LNCaP clone FGC (cell line): ENCODE data around the gene PPM1H.
"Not testable (repeated sequence)": the region's sequence is repeated elsewhere in the genome, so short reads cannot be mapped to it uniquely, and the experiment has no call there.

Experiments
- DNase-seq: peaks from one replicate; pipeline ENCODE4 v3.0.0-alpha.2; 2011; ENCODE audit warnings: low read depth
- H3K4me3 ChIP-seq: 2 replicates; pipeline ENCODE4 v1.5.1; 2011; ENCODE audit warnings: mild to moderate bottlenecking, low read depth, low read length, control low read depth
- TF ChIP-seq, protein P1 (sequence below): IDR thresholded peaks from 2 replicates; pipeline ENCODE4 v1.5.1; 2012; ENCODE audit warnings: mild to moderate bottlenecking; ENCODE audit not compliant: control insufficient read depth, insufficient read depth; ENCODE audit errors: extremely low read depth

PPM1H gene

DNA sequence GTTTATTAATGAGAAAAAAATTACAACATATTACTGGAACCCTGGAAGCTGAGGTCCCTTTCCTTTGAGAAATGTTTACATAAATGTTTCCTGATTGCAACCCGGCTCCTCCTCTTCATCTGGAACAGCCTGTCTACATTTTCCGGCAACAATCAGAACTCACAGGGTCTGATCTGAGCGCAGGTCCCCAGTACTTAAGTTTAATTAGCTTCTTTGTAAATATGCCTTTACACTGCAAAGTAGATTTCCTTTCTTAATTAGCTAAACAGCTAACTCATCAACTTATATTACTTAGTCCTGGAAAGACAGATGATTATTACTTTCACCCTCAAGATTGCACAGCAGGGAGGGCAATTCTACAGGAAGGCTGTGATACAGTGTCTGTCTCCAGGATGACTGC is 255.3 kb downstream of the PPM1H start:
- H3K4me3 ChIP-seq, result no peak overlapping the region
- TF ChIP-seq, protein P1, sequence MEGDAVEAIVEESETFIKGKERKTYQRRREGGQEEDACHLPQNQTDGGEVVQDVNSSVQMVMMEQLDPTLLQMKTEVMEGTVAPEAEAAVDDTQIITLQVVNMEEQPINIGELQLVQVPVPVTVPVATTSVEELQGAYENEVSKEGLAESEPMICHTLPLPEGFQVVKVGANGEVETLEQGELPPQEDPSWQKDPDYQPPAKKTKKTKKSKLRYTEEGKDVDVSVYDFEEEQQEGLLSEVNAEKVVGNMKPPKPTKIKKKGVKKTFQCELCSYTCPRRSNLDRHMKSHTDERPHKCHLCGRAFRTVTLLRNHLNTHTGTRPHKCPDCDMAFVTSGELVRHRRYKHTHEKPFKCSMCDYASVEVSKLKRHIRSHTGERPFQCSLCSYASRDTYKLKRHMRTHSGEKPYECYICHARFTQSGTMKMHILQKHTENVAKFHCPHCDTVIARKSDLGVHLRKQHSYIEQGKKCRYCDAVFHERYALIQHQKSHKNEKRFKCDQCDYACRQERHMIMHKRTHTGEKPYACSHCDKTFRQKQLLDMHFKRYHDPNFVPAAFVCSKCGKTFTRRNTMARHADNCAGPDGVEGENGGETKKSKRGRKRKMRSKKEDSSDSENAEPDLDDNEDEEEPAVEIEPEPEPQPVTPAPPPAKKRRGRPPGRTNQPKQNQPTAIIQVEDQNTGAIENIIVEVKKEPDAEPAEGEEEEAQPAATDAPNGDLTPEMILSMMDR, result no peak
- no peak for DNase-seq

GRCh38 chr12:62677355-62677754 is 257.6 kb downstream of the PPM1H start:
- no peak overlapping the region for H3K4me3 ChIP-seq
- TF ChIP-seq, protein P1, result no peak
- no peak for DNase-seq

- H3K4me3 ChIP-seq, result no peak overlapping the region
- DNase-seq, result no peak
- TF ChIP-seq, protein P1, result no peak
Observed at GRCh38 chr12:62676521-62677307, 258.2 kb downstream of the PPM1H start.

DNA sequence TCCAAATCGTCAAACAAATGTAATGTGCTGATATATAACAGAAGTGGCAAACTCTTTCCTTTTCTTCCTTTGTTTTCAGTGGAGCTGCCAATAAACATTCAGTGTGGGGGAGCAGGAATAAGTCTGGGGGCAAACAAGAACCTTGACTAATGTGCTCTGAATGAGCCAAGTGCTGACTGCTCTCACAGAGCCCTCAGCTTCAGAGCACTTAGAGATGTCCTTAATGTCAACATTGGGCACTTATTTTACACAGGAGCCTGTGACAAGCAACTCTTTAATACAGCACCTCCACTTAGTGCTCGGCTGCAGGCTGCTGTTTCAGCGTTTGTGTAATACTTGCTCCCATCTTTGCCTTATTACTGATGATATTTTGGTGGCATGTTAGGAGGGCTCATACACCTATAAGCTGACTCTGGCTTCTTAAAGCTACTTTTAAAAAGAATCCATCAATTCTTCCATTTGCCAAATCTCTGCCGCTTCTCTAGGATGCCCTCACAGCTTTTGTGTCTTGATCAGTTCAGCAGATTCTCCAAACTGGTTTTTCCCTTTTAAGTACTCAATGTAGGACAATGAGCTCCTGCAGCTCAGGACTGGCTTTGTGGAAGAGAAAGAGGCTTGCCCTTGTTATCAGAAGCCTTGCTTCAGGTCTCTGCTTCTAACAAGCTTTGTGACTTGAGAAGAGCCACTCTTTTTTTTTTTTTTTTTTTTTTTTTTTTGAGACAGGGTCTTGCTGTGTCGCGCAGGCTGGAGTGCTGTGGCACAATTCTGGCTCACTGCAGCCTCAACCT is 261.7 kb downstream of the PPM1H start:
- TF ChIP-seq, protein P1, result no peak
- no peak overlapping the region for H3K4me3 ChIP-seq
- no peak for DNase-seq

DNA sequence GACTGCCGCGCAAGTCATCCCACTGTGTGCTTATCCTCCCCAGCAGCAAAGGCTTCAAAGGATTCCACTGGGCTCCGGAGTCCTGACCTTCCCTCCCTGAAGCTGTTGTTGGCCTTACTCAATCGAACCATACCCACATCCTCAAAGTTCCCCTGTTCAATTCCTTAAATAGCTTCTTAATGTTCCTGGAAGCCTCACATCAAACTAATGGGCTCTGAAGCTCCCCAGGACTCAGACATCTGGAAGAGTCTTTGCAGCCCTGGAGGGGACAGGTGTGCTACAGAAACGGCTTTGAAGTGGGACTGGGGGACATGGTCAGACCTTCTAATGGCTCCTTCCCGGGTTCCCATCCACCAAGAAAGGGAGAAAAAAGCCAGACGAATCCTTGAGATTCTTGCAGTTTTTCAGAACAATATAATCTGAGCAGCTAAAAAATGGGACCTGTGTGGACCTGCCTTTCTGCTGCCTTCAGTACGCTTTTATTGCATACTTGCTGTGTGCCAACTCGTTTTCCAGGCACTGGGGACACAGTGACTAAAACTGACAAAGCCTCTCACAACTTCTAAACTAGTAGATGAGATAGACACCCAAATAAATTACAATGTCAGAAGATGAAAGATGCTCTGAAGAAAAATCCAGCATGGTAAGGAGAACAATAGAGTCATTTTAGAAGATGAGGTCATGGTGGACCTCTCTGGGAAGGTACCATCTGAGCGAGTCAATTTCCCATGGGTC is 263.8 kb downstream of the PPM1H start:
- TF ChIP-seq, protein P1, result no peak
- H3K4me3 ChIP-seq, result no peak overlapping the region
- DNase-seq, result no peak

- no peak for DNase-seq
- TF ChIP-seq, protein P1, result no peak
- H3K4me3 ChIP-seq, result no peak overlapping the region
Observed at GRCh38 chr12:62668782-62669181, 266.2 kb downstream of the PPM1H start.

GRCh38 chr12:62664951-62665350 is 270.0 kb downstream of the PPM1H start:
- H3K4me3 ChIP-seq, DNase-seq: not testable (repeated sequence)
